GM12892 (cell line): Measurements from ENCODE around the gene PRKAR1B. TPM values are rescaled to one million over a fixed set of nuclear protein-coding genes. Genes with fewer than 3 reads are reported as not detected.

Experiments used
- DNase-seq: peaks from one replicate; pipeline ENCODE4 v3.0.0; 2011; ENCODE audit not compliant: insufficient read length
- FAIRE-seq: peaks from 2 replicates; lab custom pipeline; 2011; peaks lifted over from hg19 to GRCh38; lab: Jason Lieb, UNC
- POLR2A ChIP-seq: IDR thresholded peaks from 2 replicates; pipeline ENCODE4 v1.6.1; 2011; ENCODE audit warnings: low read depth, low read length, control low read depth
- POLR2AphosphoS5 ChIP-seq: IDR thresholded peaks from 2 replicates; pipeline ENCODE4 v1.6.1; 2011; ENCODE audit warnings: low read depth, low read length, control low read depth
- TAF1 ChIP-seq: IDR thresholded peaks from 2 replicates; pipeline ENCODE4 v1.6.1; 2011; ENCODE audit warnings: low read depth, mild to moderate bottlenecking, control low read depth, low read length, borderline replicate concordance
- polyA plus RNA-seq: library from polyadenylated mRNA; unstranded; fragments of >200 nt; gene quantifications from one replicate; pipeline ENCODE4 v1.2.1, GENCODE V29; 2012; ENCODE audit warnings: missing spikeins, inconsistent platforms; ENCODE audit not compliant: missing spikeins

Gene PRKAR1B
- polyA plus RNA-seq = 13.1 TPM

GRCh38 chr7:727104-727805 is at the start of gene PRKAR1B:
TSS of gene PRKAR1B (minus strand) at chr7:727281. CDS start at chr7:711505, 15,776 bp downstream.
- FAIRE-seq (peak; percentile 14), DNase-seq (peak; percentile 71)
- TF ChIP-seq POLR2AphosphoS5 = no peak
- no peak; the same call in 1 of the 2 replicates for TF ChIP-seq POLR2A

DNA sequence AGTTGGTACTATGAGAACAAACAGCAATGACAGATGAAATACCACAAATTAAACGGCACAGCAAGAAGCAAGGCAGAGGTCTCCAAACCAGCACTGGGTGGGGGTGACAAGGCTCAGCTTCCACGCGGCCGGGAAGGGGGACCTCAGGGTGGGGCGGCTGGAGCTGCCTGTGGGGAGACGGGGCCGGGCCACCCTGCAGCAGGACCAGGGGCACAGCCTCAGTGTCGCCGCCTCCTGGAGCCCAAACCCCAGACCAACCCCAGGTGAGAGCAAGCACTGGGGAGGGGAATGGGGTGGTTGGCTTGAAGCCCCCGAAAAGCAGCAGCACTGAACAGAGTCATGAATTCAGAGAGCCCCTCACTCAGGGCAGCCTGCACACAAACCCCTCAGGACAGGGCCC is 49.3 kb upstream of the PRKAR1B start:
- DNase-seq (no peak), FAIRE-seq (no peak)
- no peak for TF ChIP-seq POLR2AphosphoS5
- no peak for TF ChIP-seq POLR2A
- no peak for TF ChIP-seq TAF1

- FAIRE-seq (peak; percentile 70), DNase-seq (peak; percentile 67)
- TF ChIP-seq POLR2AphosphoS5 = no peak
- TF ChIP-seq POLR2A = no peak
- no peak for TF ChIP-seq TAF1
These were observed 47.4 kb upstream of the PRKAR1B start for GRCh38 chr7:774161-775109.

- no peak for FAIRE-seq
- TF ChIP-seq POLR2AphosphoS5 (no peak), POLR2A (no peak), TAF1 (no peak)
- DNase-seq = no peak
These were observed 46.5 kb upstream of the PRKAR1B start for GRCh38 chr7:773622-773915.

GRCh38 chr7:772861-773621 is 46.0 kb upstream of the PRKAR1B start:
- DNase-seq (no peak), FAIRE-seq (no peak)
- TF ChIP-seq POLR2A = no peak

DNA sequence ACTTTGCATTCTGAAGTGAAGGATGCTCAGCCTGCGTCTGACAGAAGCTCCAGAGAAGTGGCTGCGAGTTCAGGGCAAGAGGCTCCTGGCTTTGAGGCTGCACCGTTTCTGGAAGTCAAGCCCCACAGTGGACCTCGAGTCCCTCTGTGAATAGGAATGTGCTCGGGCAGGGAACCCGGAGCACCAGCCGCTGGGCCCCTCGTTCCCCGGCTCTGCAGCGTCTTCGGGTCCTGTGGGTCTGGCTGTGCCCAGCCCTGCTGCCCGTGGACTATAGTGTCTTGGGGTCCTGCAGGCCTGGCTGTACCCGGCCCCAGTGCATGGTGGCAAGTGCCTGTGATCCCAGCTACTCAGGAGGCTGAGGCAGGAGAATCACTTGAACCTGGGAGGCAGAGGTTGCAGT is 45.3 kb upstream of the PRKAR1B start:
- DNase-seq (no peak), FAIRE-seq (no peak)
- TF ChIP-seq TAF1 (no peak), POLR2AphosphoS5 (no peak), POLR2A (no peak)

GRCh38 chr7:772005-772294 is 44.9 kb upstream of the PRKAR1B start:
- TF ChIP-seq POLR2AphosphoS5 (no peak), POLR2A (no peak), TAF1 (no peak)
- FAIRE-seq (no peak), DNase-seq (no peak)

- FAIRE-seq (no peak), DNase-seq (no peak)
- TF ChIP-seq POLR2A (no peak), TAF1 (no peak), POLR2AphosphoS5 (no peak)
These were observed 44.3 kb upstream of the PRKAR1B start for GRCh38 chr7:771234-772004.

- no peak for TF ChIP-seq POLR2A
- TF ChIP-seq TAF1 = no peak
- TF ChIP-seq POLR2AphosphoS5 = no peak
- no peak for FAIRE-seq
- DNase-seq = no peak
These were observed 43.7 kb upstream of the PRKAR1B start for GRCh38 chr7:770741-771166.

GRCh38 chr7:770336-770735 is 43.3 kb upstream of the PRKAR1B start:
- DNase-seq (no peak), FAIRE-seq (no peak)
- no peak for TF ChIP-seq TAF1

DNA sequence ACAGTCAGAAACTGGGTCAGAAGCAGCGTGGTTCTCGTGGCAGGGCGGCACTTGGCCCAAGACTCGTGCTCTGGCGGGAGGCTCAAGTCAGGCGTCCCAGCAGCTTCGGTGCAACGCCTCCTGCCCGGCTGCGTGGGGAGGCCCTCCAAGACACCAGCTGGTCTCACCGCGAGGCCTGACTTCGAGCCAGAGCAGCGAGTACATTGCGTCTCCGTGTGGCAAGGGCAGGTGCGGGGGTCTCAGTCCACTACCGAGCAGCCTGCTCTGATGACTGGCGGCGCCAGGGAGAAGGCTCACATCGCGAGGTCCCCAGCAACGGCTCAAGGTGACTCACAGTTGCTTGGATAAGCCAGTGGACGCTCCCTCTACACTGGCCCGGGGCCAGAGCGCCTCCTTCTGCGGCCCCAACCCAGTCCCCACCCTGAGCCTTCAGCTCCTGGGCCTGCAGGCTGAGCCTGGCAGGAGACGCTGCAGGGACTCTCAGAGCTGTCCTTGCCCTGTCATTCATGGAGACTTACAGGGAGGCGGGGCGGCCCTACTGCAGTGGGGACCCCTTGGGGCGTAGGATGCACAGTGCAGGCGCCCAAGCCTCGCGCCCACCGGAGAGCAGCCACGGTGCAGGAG is 41.9 kb upstream of the PRKAR1B start:
- no peak for DNase-seq

More for the DNA sequence above, 41.9 kb upstream of the PRKAR1B start:
- TF ChIP-seq POLR2A = no peak
- no peak for TF ChIP-seq TAF1
- TF ChIP-seq POLR2AphosphoS5 = no peak
- no peak for FAIRE-seq
